GM12878 (cell line): ENCODE results near the gene PTBP3.

Experiments used
- ATF7 ChIP-seq: fragments of 450-650 bp; IDR thresholded peaks from 2 replicates; pipeline ENCODE4 v1.6.1; 2016; ENCODE audit warnings: low read depth, mild to moderate bottlenecking
- CEBPB ChIP-seq, 2 experiments: fragments of 150-350 bp in 1 of 2; IDR thresholded peaks; 2 replicates each; pipeline ENCODE4 v1.6.1; 2012 to 2014; ENCODE audit warnings: low read depth in 2 of 2, low read length in 2 of 2, borderline replicate concordance in 1 of 2, inconsistent platforms in 1 of 2
- CHD1 ChIP-seq: IDR thresholded peaks from 2 replicates; pipeline ENCODE4 v1.6.1; 2012; ENCODE audit warnings: low read depth, low read length, improper control_type of control experiment
- CHD2 ChIP-seq: IDR thresholded peaks from 2 replicates; pipeline ENCODE4 v1.6.1; 2011; ENCODE audit warnings: low read depth, low read length, improper control_type of control experiment, borderline replicate concordance
- CTCF ChIP-seq, 3 experiments: IDR thresholded peaks in 2 of 3; conservative IDR thresholded peaks in 1 of 3; 2 replicates each; pipeline ENCODE4 v1.5.1; 2011; ENCODE audit warnings: low read depth in 3 of 3, low read length in 3 of 3, mild to moderate bottlenecking in 3 of 3, control low read depth in 2 of 3, moderate library complexity in 2 of 3, inconsistent platforms in 1 of 3, mixed read lengths in 1 of 3; ENCODE audit not compliant: control insufficient read depth in 2 of 3, insufficient read depth in 1 of 3; ENCODE audit errors: extremely low read depth in 1 of 3
- GABPA ChIP-seq: IDR thresholded peaks from 2 replicates; pipeline ENCODE4 v1.6.1; 2014; ENCODE audit warnings: antibody characterized with exemption, low read depth, mild to moderate bottlenecking, inconsistent platforms
- NFIC ChIP-seq: IDR thresholded peaks from 2 replicates; pipeline ENCODE4 v1.6.1; 2012; ENCODE audit warnings: low read depth, mild to moderate bottlenecking, inconsistent platforms, low read length, moderate library complexity
- POLR2A ChIP-seq: IDR thresholded peaks from 2 replicates; pipeline ENCODE4 v1.6.1; 2011; ENCODE audit warnings: low read depth, mild to moderate bottlenecking, low read length
- POLR2AphosphoS2 ChIP-seq: IDR thresholded peaks from 2 replicates; pipeline ENCODE4 v1.6.1; 2011; ENCODE audit warnings: low read depth, mild to moderate bottlenecking, low read length, improper control_type of control experiment, moderate library complexity
- POLR2AphosphoS5 ChIP-seq: IDR thresholded peaks from 2 replicates; pipeline ENCODE4 v1.6.1; 2011; ENCODE audit warnings: mild to moderate bottlenecking, low read length, inconsistent platforms
- RELB ChIP-seq: fragments of 450-650 bp; IDR thresholded peaks from 2 replicates; pipeline ENCODE4 v1.6.1; 2017; ENCODE audit warnings: low read depth, mild to moderate bottlenecking, moderate library complexity
- YY1 ChIP-seq: IDR thresholded peaks from 2 replicates; pipeline ENCODE4 v1.6.1; 2011; ENCODE audit warnings: low read depth, mild to moderate bottlenecking, low read length
- ZNF274 ChIP-seq: IDR thresholded peaks from one replicate; pipeline ENCODE4 v1.8.0; 2011; ENCODE audit not compliant: insufficient read length, insufficient read depth
- TF ChIP-seq, protein P1 (sequence below): IDR thresholded peaks from 2 replicates; pipeline ENCODE4 v1.6.1; 2012; ENCODE audit warnings: low read depth, low read length, improper control_type of control experiment

DNA sequence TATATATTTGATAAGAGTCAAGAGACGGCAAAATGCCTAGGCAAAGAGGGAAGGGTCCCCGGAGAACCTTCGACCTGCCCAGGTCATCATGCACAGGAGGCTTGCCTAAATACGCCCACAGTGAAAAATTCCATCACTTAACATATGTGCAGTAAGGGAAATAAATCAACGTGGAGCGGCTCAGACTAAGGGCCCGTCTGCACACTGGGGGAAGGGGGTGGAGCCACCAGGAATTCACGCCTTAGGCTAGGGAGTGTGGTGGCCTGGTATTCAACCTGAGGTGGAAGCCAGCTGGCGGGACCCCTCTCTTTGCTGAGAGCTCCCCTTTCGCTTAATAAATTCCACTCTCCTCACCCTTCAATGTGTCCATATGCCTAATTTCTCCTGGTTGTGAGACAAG is 8.3 kb downstream of the PTBP3 start:
- TF ChIP-seq CHD1 (no peak), NFIC (no peak), CTCF (IDR thresholded peaks at IDR 0.05 in 2 of 3, conservative IDR thresholded peaks at IDR 0.05 in 1 of 3; ENCODE audit: control insufficient read depth in 2 of 3, extremely low read depth in 1 of 3, insufficient read depth in 1 of 3, low read depth in 3 of 3, low read length in 3 of 3) (no peak), RELB (no peak), CEBPB (IDR thresholded peaks at IDR 0.05; ENCODE audit: borderline replicate concordance in 1 of 2, low read depth in 2 of 2, low read length in 2 of 2) (no peak), GABPA (no peak), POLR2A (no peak), ATF7 (no peak), POLR2AphosphoS2 (no peak), CHD2 (no peak), YY1 (no peak), ZNF274 (no peak), POLR2AphosphoS5 (no peak)
- TF ChIP-seq, protein P1, sequence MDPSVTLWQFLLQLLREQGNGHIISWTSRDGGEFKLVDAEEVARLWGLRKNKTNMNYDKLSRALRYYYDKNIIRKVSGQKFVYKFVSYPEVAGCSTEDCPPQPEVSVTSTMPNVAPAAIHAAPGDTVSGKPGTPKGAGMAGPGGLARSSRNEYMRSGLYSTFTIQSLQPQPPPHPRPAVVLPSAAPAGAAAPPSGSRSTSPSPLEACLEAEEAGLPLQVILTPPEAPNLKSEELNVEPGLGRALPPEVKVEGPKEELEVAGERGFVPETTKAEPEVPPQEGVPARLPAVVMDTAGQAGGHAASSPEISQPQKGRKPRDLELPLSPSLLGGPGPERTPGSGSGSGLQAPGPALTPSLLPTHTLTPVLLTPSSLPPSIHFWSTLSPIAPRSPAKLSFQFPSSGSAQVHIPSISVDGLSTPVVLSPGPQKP: no peak
